Measurements from ENCODE around the gene LDLRAD3. TPM values are rescaled to one million over a fixed set of nuclear protein-coding genes. Genes with fewer than 3 reads are reported as not detected.

Gene LDLRAD3
- total RNA-seq, 1 donor from 2014 or later, result 19.6 TPM

DNA sequence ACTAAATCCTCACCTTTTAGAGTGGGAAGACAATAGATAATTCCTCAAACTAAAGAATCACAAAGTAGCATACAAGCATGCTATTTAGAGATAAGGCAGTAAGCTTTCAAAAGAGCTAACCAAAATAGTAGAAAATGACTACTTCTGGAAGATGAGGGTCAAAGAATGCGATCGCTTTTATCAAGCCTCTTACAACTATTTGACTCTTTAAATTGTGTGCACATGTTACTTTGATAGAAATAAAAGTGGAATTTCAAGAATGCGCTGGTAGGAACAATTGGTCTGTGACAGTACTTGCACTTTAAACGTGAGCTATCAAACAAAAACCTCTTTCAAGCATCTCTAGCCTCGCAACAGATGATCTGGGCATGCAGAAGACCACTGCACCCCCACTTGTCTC lies 248.1 kb downstream of the LDLRAD3 start:
- TF ChIP-seq, protein P1, sequence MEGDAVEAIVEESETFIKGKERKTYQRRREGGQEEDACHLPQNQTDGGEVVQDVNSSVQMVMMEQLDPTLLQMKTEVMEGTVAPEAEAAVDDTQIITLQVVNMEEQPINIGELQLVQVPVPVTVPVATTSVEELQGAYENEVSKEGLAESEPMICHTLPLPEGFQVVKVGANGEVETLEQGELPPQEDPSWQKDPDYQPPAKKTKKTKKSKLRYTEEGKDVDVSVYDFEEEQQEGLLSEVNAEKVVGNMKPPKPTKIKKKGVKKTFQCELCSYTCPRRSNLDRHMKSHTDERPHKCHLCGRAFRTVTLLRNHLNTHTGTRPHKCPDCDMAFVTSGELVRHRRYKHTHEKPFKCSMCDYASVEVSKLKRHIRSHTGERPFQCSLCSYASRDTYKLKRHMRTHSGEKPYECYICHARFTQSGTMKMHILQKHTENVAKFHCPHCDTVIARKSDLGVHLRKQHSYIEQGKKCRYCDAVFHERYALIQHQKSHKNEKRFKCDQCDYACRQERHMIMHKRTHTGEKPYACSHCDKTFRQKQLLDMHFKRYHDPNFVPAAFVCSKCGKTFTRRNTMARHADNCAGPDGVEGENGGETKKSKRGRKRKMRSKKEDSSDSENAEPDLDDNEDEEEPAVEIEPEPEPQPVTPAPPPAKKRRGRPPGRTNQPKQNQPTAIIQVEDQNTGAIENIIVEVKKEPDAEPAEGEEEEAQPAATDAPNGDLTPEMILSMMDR (IDR thresholded peaks at IDR 0.05; ENCODE audit: unreplicated experiment), result no peak
- Mint-ChIP-seq H3K4me3 (ENCODE audit: low read depth) (no peak overlapping the region), H3K27ac (no peak overlapping the region), H3K27me3 (no peaks in the 10 kb centered on the region), H3K36me3 (ENCODE audit: insufficient read depth) (peaks cover 10% of the 10 kb centered on the region), H3K9me3 (ENCODE audit: low read depth) (peaks cover 4% of the 10 kb centered on the region), H3K4me1 (ENCODE audit: low read depth) (peaks cover 2% of the 10 kb centered on the region)
- DNase-seq (ENCODE audit: low spot score, unreplicated experiment), result no peak

DNA sequence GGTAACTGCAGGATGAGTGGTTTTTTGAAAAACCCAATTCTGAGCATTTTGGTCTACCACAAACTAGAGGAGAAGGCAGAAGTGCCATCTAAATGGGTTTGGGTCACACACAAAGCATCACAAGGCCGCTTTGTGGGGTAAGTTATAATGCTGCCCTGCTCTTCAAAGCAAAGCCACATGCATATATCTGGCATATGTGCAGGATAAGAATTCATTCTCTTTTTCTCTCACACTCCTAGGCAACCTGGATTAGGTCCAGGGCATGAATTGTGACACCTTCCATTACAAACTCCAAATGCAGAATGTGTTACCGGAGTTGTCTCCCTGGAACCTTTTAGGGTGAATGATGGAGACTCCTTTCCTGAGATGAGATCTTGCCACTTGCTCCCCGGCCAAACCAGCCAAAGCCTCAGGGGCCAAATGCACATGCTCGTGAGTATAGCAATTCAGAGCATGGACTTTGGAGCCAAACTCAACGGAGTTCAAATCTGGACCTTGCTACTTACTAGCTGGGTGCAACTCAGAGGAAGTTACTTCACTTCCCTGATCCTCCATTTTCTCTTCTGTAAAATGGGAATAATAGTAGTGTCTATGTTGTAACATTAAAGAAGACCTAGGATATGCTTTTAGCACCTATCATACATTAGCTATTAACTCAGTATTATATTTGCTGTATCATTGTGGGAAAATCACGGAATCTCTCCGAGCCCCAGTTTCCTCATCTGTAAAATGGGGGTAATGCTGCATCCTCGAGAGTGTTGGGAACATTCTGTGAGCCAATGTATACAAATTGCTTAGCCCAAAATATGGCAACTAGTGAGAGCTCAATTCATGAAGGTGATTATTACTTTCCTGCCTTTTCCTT lies 248.8 kb downstream of the LDLRAD3 start:
- TF ChIP-seq, protein P1 (IDR thresholded peaks at IDR 0.05; ENCODE audit: unreplicated experiment), result no peak
- Mint-ChIP-seq H3K9me3 (ENCODE audit: low read depth) (peaks cover 4% of the 10 kb centered on the region), H3K27me3 (no peaks in the 10 kb centered on the region), H3K4me1 (ENCODE audit: low read depth) (peaks cover 2% of the 10 kb centered on the region), H3K36me3 (ENCODE audit: insufficient read depth) (peaks cover 10% of the 10 kb centered on the region), H3K27ac (no peak overlapping the region), H3K4me3 (ENCODE audit: low read depth) (no peak overlapping the region)
- no peak for DNase-seq (ENCODE audit: low spot score, unreplicated experiment)

DNA sequence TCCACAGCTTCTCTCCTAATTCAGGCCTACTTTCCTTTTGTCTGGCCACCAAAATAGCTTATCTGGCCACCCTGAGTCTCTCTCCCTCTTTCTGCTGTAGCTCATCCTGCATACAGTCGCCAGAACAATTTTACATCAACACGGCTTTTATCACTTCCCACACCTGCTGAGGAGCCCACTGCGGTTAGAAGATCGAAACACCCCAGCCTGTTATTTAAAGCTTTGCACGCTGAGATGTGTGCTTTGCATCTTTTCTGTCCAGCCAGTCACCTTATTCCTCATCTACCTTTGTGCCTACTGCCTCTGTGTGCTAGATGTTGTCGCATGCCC lies 249.4 kb downstream of the LDLRAD3 start:
- peaks cover 8% of the 10 kb centered on the region for H3K36me3 Mint-ChIP-seq (ENCODE audit: insufficient read depth)
- TF ChIP-seq, protein P1 (IDR thresholded peaks at IDR 0.05; ENCODE audit: unreplicated experiment), result no peak
- peaks cover 2% of the 10 kb centered on the region for H3K4me1 Mint-ChIP-seq (ENCODE audit: low read depth)
- no peaks in the 10 kb centered on the region for H3K27me3 Mint-ChIP-seq
- H3K9me3 Mint-ChIP-seq (ENCODE audit: low read depth), result peaks cover 4% of the 10 kb centered on the region
- no peak overlapping the region for H3K4me3 Mint-ChIP-seq (ENCODE audit: low read depth)
- DNase-seq (ENCODE audit: low spot score, unreplicated experiment), result no peak
- H3K27ac Mint-ChIP-seq, result no peak overlapping the region

DNA sequence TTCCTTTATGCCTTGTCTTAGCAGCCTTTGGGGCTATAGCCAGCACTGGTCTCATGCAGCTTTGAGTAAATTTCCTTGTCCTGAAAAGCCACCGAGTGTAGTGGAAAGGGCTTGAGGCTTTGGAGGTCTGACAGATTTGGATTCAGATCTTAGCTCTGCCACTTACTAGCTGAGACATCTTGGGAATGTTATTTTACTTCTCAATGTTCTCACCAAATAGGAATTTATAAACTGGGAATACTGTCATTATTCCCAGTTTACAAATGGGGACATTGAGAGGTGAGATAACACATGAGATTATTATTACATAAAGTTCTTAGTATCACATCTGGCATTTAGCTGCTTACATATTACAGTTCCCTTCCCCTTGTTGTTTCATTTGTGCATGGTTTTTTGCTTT lies 249.9 kb downstream of the LDLRAD3 start:
- Mint-ChIP-seq H3K4me3 (ENCODE audit: low read depth) (no peak overlapping the region), H3K27me3 (no peaks in the 10 kb centered on the region), H3K27ac (peak overlapping the region; percentile 44), H3K9me3 (ENCODE audit: low read depth) (peaks cover 4% of the 10 kb centered on the region), H3K36me3 (ENCODE audit: insufficient read depth) (peaks cover 8% of the 10 kb centered on the region), H3K4me1 (ENCODE audit: low read depth) (peaks cover 2% of the 10 kb centered on the region)
- TF ChIP-seq, protein P1 (IDR thresholded peaks at IDR 0.05; ENCODE audit: unreplicated experiment), result no peak
- DNase-seq (ENCODE audit: low spot score, unreplicated experiment), result no peak

DNA sequence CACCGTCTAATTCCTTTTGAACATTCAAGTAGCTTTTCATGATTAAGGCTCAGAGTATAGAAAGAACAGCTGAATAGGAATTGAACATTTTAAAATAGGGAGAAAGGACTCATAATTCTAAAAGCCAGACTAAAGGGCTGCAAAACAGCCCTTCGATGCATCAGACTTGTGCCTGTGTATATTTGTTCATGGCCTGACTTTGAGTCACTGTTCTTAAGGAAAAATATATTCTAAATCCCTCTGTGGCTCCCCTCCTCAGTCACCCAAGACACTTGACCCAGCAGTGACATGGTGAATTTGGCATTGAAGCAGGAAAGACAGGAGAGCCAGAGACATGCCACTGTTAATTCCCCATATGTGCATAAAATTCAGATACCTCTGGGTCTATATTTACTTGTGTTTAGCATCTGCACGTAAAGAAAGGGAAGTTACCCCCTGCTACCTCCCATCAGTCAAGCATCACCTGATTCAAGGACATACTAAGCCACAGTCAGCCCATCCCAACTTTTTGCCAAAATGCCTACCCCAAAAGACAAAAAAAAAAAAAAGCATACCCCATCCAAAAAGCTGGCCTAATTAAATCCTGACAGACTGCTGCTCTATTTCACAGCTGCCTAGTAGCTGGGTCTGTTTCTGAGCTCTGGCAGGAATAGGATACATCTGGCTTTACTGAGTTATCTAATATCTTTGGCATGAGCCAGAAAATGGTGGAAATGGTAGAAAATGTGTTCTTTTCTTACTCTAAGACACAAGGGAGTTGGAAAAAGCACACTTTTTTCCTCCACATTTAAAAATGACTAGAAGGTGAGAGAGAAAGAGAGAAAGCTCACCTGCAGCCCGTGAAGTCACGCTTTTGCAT lies 251.9 kb downstream of the LDLRAD3 start:
- Mint-ChIP-seq H3K9me3 (ENCODE audit: low read depth) (no peaks in the 10 kb centered on the region), H3K4me3 (ENCODE audit: low read depth) (no peak overlapping the region), H3K27ac (no peak overlapping the region)

More for the DNA sequence above, 251.9 kb downstream of the LDLRAD3 start:
- H3K27me3 Mint-ChIP-seq, result no peaks in the 10 kb centered on the region
- H3K4me1 Mint-ChIP-seq (ENCODE audit: low read depth), result peaks cover 2% of the 10 kb centered on the region
- DNase-seq (ENCODE audit: low spot score, unreplicated experiment), result no peak
- TF ChIP-seq, protein P1 (IDR thresholded peaks at IDR 0.05; ENCODE audit: unreplicated experiment), result no peak
- H3K36me3 Mint-ChIP-seq (ENCODE audit: insufficient read depth), result peaks cover 2% of the 10 kb centered on the region

Data from progenitor cell of endocrine pancreas (in vitro differentiated cells).